ENCODE results near the gene PCGF5.

The PCGF5 gene

DNA sequence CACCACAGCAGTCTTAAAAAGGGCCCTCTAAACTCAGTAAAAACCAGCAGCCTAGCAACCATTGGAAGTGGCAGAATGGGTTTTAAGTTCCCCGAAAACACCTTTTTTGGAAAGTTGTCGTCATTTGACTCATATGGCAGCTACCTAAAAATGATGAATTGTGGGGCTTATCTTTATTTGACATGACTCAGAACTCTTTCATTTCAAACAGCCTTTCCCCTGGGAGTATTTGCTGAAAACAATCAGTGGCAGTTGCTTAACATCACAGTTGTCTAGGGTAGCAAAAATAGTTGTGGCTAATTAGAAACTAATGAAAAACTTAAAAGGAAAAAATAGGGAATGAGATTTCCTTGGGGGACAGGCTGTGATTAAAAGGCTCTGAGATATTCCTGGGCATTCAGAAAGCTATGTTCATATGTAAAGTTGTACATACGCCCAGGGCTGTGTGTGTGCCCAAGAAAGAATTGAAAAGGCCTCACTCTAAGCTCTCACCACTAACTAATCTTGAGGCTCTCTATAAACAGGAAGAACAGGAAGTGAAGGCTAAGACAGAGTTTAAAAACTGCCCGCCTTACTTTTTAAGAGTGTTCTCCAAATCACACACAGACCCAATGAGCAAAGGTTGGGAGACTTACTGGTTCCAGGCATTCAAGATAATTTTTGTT is 108.0 kb downstream of the PCGF5 start:
- Histone ChIP-seq H3K4me3 (no peak overlapping the region), H3K27ac (no peak overlapping the region)
- no peak for TF ChIP-seq CTCF (IDR thresholded peaks at IDR 0.05)
- no peak for DNase-seq (ENCODE audit: low spot score)

Data from coronary artery (tissue), 2 donors.